ENCODE measurements around the gene NCL. TPM values are rescaled to one million over a fixed set of nuclear protein-coding genes. Genes with fewer than 3 reads are reported as not detected.
A peak's percentile ranks its signal among the peaks of the same experiment; 100 is the strongest.

Gene NCL
- total and polyA plus RNA-seq, 2 donors from 2014 or later: 191 to 382 TPM

- Histone ChIP-seq H3K9me3 (ENCODE audit: control insufficient read depth in 2 of 3, insufficient read depth in 1 of 3, low read length in 3 of 3) (no peaks in the 10 kb centered on the region), H3K4me3 (ENCODE audit: low read length in 3 of 3) (peak overlapping the region; percentile 12 to 61 (median 36)), H3K9ac (ENCODE audit: low read length in 3 of 3) (peak overlapping the region in 1 of 3 donors; percentile 61), H3K27me3 (ENCODE audit: control insufficient read depth, insufficient read depth, low read length) (no peaks in the 10 kb centered on the region), H3K27ac (ENCODE audit: low read depth in 2 of 2, low read length in 2 of 2) (peak overlapping the region; percentile 56 to 85), H3K36me3 (ENCODE audit: control insufficient read depth in 2 of 3, insufficient read depth in 3 of 3, low read length in 3 of 3) (no peaks in the 10 kb centered on the region), H3K4me1 (ENCODE audit: control insufficient read depth in 2 of 3, insufficient read depth in 2 of 3, low read depth in 1 of 3, low read length in 3 of 3) (peaks cover 0 to 11% (median 0%) of the 10 kb centered on the region in 3 donors)
- peak; percentile 85 for TF ChIP-seq CTCF (IDR thresholded peaks at IDR 0.05; ENCODE audit: borderline replicate concordance, extremely low read depth, insufficient read depth)
- intact Hi-C loops (cut with DNase I): no loop called here
- DNase-seq (peak; percentile 92 to 95 (median 94)), FAIRE-seq (no peak)
Measured at GRCh38 chr2:231411831-231412617, 52.3 kb downstream of the NCL start.

GRCh38 chr2:231411237-231411636 is 53.0 kb downstream of the NCL start:
- Histone ChIP-seq H3K4me1 (ENCODE audit: control insufficient read depth in 2 of 3, insufficient read depth in 2 of 3, low read depth in 1 of 3, low read length in 3 of 3) (peaks cover 0 to 11% (median under 1%) of the 10 kb centered on the region in 3 donors), H3K9me3 (ENCODE audit: control insufficient read depth in 2 of 3, insufficient read depth in 1 of 3, low read length in 3 of 3) (no peaks in the 10 kb centered on the region), H3K4me3 (ENCODE audit: low read length in 3 of 3) (no peak overlapping the region), H3K9ac (ENCODE audit: low read length in 3 of 3) (no peak overlapping the region), H3K36me3 (ENCODE audit: control insufficient read depth in 2 of 3, insufficient read depth in 3 of 3, low read length in 3 of 3) (no peaks in the 10 kb centered on the region), H3K27ac (ENCODE audit: low read depth in 2 of 2, low read length in 2 of 2) (no peak overlapping the region), H3K27me3 (ENCODE audit: control insufficient read depth, insufficient read depth, low read length) (no peaks in the 10 kb centered on the region)
- DNase-seq: peak in 1 of 5 donors; percentile 12
- TF ChIP-seq CTCF (IDR thresholded peaks at IDR 0.05; ENCODE audit: borderline replicate concordance, extremely low read depth, insufficient read depth): no peak
- intact Hi-C loops (cut with DNase I): no loop called here
- no peak for FAIRE-seq

GRCh38 chr2:231410293-231411004 is 53.8 kb downstream of the NCL start:
- peak in 1 of 5 donors; percentile 56 for DNase-seq
- H3K27ac ChIP-seq (ENCODE audit: low read depth in 2 of 2, low read length in 2 of 2): no peak overlapping the region
- FAIRE-seq: no peak
- TF ChIP-seq CTCF (IDR thresholded peaks at IDR 0.05; ENCODE audit: borderline replicate concordance, extremely low read depth, insufficient read depth): peak; percentile 28
- H3K4me3 ChIP-seq (ENCODE audit: low read length in 3 of 3): no peak overlapping the region
- H3K27me3 ChIP-seq (ENCODE audit: control insufficient read depth, insufficient read depth, low read length): no peaks in the 10 kb centered on the region
- no peak overlapping the region for H3K9ac ChIP-seq (ENCODE audit: low read length in 3 of 3)
- H3K9me3 ChIP-seq (ENCODE audit: control insufficient read depth in 2 of 3, insufficient read depth in 1 of 3, low read length in 3 of 3): no peaks in the 10 kb centered on the region
- H3K36me3 ChIP-seq (ENCODE audit: control insufficient read depth in 2 of 3, insufficient read depth in 3 of 3, low read length in 3 of 3): no peaks in the 10 kb centered on the region
- intact Hi-C loops (cut with DNase I): no loop called here
- H3K4me1 ChIP-seq (ENCODE audit: control insufficient read depth in 2 of 3, insufficient read depth in 2 of 3, low read depth in 1 of 3, low read length in 3 of 3): peaks cover 0 to 13% (median 3%) of the 10 kb centered on the region in 3 donors
